GM12873 (cell line): Measurements from ENCODE around the gene PRKN.

ENCODE experiments used
- TF ChIP-seq, protein P1 (sequence below): IDR thresholded peaks from 2 replicates; pipeline ENCODE4 v1.5.1; 2012; ENCODE audit warnings: low read depth, mild to moderate bottlenecking, moderate library complexity, low read length, control low read depth; ENCODE audit not compliant: insufficient read depth; ENCODE audit errors: missing control alignments

Gene PRKN

DNA sequence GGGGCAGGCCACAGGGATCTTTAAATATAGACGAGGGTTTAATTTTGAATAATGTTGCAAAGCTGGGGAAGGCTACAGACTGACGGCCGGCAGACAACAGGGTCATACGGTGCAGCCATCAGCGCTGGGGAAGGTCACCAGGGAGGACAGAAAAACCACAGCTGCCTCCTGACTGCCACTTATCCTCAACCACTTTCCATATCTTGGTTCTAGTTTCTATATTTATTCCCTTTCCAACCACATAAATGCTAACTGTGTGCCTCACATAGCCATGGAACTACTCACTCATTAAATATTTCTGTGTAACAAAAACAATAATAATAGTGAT lies 1368.0 kb downstream of the PRKN start:
- TF ChIP-seq, protein P1, sequence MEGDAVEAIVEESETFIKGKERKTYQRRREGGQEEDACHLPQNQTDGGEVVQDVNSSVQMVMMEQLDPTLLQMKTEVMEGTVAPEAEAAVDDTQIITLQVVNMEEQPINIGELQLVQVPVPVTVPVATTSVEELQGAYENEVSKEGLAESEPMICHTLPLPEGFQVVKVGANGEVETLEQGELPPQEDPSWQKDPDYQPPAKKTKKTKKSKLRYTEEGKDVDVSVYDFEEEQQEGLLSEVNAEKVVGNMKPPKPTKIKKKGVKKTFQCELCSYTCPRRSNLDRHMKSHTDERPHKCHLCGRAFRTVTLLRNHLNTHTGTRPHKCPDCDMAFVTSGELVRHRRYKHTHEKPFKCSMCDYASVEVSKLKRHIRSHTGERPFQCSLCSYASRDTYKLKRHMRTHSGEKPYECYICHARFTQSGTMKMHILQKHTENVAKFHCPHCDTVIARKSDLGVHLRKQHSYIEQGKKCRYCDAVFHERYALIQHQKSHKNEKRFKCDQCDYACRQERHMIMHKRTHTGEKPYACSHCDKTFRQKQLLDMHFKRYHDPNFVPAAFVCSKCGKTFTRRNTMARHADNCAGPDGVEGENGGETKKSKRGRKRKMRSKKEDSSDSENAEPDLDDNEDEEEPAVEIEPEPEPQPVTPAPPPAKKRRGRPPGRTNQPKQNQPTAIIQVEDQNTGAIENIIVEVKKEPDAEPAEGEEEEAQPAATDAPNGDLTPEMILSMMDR, result no peak

DNA sequence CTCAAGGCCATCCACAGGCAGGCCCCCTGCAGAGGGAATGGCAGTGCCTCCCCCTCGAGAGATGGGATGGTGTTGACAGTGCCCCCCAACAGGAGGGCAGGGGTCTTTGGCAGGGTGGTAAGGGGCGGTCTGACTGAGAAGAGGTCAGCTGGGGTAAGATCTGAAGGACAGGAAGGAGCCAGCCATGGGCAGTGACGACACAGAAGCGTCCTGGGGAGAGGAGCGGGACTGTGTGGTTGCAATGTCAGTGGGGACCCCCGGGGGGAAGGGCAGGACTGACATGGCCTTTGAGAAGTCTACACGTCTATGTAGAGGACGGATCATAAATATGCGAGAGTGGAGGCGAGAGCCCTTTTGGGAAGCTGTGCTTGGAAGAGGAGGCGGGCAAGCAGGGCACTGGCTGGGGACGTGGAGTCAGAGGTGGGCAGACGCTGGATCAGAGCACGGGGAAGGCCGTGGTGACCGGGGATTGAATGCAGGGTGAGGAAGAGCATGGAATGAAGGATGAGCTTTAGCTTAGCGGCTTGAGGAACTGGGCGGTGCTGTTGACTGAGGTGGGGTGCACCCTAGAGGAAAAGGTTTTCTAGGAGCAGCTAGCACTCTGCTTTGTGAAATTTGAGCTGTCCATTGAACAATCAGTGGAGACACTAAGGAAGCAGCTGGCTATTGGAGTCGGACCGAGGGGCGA lies 1371.3 kb downstream of the PRKN start:
- TF ChIP-seq, protein P1, result no peak

DNA sequence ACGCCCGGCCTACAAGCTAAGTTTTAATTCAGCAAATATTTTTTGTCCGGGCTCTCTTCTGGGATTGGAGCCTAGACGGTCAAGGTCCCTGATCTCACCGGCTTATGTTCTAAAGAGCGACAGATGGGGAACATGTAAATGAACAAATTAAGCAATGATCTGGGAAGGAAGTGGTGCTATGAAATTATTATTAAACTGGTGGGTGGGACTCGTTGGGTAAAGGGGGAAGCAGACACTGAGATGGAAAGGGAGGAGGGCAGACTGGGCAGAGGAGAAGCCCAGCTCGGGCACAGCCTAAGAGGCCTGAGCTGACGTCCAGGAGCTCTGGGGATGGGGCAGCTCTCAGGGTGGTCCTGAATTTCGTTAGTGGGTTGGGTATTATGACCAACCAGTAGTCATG lies 1371.9 kb downstream of the PRKN start:
- TF ChIP-seq, protein P1, result no peak

DNA sequence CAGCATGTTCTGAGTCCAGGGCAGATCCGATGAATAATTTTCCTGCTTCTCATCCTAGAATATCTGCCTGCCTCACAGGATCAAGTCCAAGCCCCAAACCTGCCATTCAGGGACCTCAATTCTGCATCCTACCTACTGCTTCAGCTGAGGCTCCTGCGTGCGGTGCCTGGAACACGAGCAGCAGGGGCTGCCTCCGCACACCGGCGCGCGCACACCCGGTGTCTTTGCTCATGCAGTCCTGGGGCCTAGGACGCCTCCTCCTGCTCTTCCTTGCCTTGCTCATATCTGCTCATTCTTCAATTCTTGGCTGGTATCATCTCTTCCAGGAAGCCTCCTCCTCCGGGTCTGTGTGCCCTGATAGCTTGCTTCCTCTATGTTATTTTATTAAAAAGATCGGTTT lies 1372.6 kb downstream of the PRKN start:
- TF ChIP-seq, protein P1, result no peak

DNA sequence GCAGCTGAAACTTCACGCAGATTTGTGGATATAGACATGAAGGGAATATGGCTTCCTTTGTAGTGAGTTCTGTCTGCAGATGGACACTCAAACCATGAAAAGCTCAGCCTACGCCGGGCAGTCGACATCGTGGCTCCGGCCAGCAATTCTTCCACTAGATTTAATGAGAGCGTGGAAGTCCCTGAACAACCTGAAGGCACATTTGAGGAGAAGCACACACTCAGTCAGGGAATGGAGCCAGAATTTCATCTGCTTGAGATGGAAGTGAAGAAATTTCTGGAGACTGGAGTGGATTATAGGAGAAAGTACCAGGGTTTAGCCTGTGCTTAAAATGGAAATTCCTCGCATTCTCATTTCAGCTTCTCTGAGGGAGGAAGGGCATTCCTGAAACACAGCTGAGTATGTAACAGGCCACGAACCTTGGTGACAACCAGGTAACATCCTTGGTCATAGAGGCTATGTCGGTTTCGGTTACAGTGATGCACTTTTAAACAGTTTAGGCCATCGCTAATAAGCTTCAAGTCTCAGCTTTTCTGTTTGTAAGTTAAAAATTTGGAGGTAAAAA lies 1373.2 kb downstream of the PRKN start:
- TF ChIP-seq, protein P1, result no peak

DNA sequence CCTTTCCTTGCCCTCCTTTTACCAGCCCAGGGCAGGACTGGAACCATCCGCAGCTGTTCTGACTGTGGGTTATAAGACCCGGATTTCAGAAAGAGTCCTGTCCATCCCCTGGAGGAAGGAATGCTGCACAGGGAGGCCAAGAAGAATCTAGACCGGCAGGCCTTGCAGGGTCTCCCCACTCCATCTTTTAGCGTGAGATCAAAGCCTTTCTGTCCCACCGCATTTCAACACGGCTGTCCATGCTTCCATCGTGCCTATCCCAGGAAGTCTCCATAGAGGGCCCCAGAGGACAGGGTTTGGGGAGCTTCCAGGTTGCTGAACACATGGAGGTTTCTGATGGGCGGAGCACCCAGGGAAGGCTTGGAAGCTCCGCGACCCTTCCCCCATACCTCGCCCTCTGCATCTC lies 1374.4 kb downstream of the PRKN start:
- TF ChIP-seq, protein P1, result no peak

DNA sequence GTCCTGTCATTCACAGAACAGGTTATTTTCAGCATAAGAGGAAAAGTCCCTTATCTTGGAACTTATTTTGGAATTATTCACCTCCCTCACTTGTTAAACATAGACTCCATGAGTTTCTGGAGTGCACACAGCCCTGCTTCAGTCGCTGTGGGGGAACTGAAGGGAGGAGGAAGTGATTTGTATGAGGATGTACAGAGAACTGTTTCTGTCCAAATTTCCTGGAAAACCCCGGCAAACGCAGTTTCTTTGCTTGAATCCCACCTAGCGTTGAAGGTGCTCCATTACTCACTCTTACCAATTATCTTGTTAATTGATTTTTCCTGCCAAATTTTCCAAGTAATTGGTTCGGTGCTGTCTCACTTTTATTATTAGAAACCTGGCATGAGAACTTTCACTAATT lies 1375.7 kb downstream of the PRKN start:
- TF ChIP-seq, protein P1, result no peak
